ENCODE results near the gene MTFMT.

MTFMT gene

GRCh38 chr15:64981812-64982431 is 47.5 kb downstream of the MTFMT start:
- no peak for DNase-seq

- no peak for DNase-seq
Observed at GRCh38 chr15:64979252-64979710, 50.2 kb downstream of the MTFMT start.

DNA sequence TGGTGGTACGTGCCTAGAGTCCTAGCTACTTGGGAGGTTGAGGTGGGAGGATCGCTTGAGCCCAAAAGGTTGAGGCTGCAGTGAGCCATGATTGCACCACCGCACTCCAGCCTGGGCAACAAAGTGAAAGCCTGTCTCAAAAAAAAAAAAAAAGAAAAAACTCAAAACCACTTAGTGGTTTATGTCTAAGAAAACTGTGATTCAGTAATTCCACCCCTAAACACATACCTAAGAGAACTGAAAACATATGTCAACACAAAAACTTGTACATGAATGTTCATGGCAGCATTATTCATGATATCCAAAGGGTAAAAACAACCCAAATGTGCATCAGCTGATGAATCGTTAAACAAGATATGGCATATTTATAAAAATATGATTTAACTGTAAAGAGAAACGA is 54.0 kb downstream of the MTFMT start:
- DNase-seq, result no peak

DNA sequence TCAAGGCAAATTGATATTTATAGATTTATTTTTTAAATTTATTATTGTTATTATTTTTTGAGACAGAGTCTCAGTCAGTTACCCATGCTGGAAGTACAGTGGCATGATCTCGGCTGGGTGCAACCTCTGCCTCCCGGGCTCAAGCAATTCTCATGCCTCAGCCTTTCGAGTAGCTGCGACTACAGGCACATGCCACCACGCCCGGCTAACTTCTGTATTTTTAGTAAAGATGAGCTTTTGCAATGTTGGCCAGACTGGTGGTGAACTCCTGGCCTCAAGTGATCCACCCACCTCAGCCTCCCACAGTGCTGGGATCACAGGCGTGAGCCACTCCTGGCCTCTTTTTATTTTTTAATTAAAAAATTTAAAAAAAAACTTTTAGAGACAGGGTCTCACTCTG is 58.7 kb downstream of the MTFMT start:
- no peak for DNase-seq

DNA sequence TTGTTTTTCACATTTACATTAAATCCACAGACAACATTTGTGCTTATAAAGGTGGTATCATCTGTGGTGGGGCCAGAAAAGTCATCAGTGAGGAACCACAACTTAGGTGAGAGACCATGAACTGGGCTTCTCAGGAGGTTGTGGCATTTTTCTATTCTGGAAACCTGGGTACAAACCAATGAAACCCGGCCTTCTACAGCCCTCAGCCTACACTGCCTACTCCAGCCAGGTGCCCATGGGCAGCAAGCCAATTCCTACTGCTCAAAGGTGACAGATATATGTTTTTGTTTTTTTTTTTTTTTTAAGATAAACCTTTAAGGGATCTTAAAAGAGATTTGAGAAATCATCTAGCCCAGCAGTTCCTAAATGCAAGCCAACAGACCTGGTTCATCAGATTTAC is 60.0 kb downstream of the MTFMT start:
- no peak for DNase-seq

GRCh38 chr15:64961013-64961412 is 68.4 kb downstream of the MTFMT start:
- no peak for DNase-seq

- no peak for DNase-seq
Observed at GRCh38 chr15:64960153-64960552, 69.3 kb downstream of the MTFMT start.

DNA sequence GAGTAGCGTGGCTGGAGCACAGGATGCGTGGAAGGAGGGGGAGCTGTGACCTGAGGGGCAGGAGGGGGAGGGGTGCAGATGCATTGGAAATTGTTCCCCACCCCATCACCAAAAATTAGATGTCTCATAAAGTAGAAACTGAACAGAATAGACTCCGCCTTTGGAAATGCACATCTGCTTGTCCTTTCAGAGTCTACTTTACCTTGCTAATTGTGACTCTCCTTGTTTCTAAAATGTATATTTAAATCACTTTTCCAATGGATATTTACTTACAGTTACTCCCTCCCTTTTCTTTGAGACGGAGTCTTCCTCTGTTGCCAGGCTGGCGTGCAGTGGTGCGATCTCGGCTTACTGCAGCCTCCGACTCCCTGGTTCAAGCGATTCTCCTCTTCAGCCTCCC is 70.3 kb downstream of the MTFMT start:
- DNase-seq, result no peak

- no peak for DNase-seq
Observed at GRCh38 chr15:64954395-64954794, 75.0 kb downstream of the MTFMT start.

DNA sequence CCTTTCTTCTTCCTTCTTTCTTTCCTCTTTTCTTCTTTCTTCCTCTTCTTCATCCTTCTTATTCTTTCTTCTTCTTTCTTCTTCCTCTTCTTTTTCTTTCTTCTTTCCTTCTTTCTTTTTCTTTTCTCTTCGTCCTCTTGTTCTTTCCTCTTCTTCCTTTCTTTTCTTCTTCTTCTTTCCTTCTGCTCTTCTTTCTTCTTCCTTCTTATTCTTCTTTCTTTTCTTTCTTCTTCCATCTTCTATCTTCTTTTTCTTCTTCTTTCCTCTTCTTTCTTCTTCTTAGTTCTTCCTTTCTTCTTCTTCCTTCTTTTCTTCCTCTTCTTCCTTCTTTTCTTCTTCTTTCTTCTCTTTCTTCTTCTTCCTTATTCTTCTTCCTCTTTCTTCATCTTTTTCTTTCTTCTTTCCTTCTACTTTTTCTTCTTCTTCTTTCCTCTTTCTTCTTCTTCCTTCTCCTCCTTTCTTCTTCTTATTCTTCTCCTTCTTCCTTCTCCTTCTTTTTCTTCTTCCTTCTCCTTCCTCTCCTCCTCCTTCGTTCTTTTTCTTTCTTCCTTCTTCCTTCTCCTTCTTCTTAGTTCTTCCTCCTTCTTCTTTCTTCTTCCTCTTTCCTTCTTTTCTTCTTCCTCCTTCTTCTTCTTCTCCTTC is 77.5 kb downstream of the MTFMT start:
- no peak for DNase-seq
